ENCODE results near the gene ITGAX.

Gene ITGAX

DNA sequence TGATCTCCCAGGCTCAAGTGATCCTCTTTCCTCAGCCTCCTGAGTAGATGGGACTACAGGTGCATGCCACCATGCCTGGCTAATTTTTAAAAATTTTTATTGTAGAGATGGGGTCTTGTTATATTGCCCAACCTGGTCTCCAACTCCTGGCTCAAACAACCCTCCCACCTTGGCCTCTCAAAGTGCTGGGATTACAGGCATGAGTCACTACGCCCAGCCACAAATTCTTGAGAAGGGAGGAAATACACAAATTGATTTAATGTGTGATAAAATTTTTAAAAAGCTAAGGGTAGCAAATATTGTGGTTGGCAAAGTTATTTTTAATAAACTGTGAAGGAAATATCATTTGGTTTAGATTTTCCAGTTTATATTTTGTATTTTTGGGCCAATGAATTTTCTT lies 47.7 kb downstream of the ITGAX start:
- no peak for DNase-seq (ENCODE audit: low spot score)

DNA sequence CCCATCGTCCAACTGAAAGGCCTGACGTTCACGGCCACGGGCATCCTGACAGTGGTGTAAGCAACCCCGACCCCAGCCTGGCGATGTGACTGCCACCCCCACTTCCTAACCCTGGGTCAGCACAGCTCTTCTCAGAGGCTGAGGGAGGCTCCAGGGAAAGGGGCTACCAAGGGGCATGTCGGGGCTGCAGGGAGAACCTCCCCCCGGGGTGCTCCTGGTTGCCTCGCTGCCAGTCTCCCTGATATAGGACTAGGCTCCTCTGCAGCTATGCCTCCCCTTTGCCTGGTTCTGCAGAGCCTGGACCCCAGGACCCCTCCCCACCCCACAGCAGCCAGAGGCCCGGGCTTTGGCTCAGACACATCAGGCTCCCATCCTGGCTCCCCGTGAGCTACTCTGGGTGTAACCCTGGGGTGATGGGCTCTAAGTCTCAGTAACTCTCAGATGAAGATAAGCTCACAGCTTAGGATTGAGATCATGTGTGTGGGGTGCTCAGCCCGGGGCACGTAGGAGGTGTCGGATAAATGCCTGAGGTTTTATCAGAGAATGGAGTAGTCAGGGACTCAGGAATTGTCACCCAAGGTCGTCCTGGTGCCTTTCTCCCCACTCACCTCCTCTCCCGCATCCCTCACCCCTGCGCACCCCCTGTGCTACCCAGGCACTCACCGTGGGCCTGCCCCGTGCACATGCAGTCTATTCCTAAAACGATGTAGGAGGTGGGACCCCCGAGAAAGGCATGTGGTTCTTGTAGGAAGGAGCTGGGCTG lies 48.8 kb downstream of the ITGAX start:
- TF ChIP-seq, protein P1, sequence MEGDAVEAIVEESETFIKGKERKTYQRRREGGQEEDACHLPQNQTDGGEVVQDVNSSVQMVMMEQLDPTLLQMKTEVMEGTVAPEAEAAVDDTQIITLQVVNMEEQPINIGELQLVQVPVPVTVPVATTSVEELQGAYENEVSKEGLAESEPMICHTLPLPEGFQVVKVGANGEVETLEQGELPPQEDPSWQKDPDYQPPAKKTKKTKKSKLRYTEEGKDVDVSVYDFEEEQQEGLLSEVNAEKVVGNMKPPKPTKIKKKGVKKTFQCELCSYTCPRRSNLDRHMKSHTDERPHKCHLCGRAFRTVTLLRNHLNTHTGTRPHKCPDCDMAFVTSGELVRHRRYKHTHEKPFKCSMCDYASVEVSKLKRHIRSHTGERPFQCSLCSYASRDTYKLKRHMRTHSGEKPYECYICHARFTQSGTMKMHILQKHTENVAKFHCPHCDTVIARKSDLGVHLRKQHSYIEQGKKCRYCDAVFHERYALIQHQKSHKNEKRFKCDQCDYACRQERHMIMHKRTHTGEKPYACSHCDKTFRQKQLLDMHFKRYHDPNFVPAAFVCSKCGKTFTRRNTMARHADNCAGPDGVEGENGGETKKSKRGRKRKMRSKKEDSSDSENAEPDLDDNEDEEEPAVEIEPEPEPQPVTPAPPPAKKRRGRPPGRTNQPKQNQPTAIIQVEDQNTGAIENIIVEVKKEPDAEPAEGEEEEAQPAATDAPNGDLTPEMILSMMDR (IDR thresholded peaks at IDR 0.05; ENCODE audit: extremely low read depth, missing control alignments) = no peak
- no peak for DNase-seq (ENCODE audit: low spot score)

More for the DNA sequence above, 47.7 kb downstream of the ITGAX start:
- TF ChIP-seq, protein P1 (IDR thresholded peaks at IDR 0.05; ENCODE audit: extremely low read depth, missing control alignments) = no peak

DNA sequence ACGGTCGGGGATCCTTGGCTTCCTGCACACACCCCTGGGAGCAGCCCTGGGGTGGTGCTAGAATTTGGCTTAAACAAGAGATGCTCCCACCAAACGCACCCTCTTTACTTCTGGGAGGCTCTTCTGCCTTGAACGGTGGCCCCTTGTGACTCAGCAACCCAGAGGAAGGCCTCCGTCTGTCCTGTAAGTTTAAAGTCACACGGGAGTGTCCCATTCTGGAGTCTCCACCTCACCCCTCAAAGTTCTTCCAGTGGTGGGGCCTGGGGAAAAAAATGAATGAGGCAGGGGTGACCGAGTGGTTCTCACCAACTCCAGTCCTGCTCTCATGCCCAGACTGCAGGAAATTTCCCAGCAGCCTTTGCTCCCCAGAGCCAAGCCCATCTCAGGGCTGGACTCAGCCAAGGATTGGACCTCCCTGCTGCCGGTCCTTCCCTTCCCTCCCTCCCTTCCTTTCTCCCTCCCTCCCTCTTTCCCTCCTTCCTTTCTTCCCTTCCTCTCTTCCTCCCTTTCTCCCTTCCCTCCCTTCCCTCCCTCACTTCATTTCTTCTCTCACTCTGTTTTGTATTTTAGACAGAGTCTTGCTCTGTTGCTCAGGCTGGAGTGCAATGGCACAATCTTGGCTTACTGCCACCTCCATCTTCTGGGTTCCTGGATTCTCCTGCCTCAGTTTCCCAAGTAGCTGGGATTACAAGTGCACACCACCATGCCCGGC lies 49.5 kb downstream of the ITGAX start:
- TF ChIP-seq, protein P1 (IDR thresholded peaks at IDR 0.05; ENCODE audit: extremely low read depth, missing control alignments) = no peak
- no peak for DNase-seq (ENCODE audit: low spot score)

DNA sequence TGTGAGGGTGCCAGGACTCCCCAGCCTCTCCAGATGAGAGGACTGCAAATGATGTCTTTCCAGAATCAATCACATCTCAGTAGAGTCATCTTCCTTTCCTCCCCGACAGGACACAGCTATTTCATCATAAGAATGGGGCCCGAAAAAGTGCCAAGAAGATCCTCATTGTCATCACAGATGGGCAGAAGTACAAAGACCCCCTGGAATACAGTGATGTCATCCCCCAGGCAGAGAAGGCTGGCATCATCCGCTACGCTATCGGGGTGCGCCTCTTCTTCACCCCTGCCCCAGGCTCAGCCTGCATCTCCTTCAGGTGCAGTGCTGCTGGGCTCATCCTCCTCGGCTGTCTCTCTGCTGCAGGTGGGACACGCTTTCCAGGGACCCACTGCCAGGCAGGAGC lies 52.4 kb downstream of the ITGAX start:
- no peak for DNase-seq (ENCODE audit: low spot score)

DNA sequence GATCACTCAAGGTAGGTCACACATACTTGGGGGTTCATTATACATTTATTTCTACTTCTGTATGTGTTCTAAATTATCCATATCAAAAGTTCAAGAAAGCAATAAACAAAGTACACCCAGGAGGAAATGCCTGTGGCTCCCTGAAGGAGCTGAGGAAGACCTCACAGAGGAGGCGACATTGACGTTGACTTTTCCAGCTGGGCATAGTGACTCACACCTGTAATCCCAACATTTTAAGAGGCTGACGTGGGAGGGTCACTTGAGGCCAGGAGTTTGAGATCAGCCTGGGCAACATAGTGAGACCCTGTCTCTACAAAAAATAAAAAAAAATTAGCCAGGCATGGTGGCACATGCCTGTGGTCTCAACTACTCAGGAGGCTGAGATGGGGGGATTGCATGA lies 54.5 kb downstream of the ITGAX start:
- TF ChIP-seq, protein P1 (IDR thresholded peaks at IDR 0.05; ENCODE audit: extremely low read depth, missing control alignments) = no peak

More for the DNA sequence above, 52.4 kb downstream of the ITGAX start:
- TF ChIP-seq, protein P1 (IDR thresholded peaks at IDR 0.05; ENCODE audit: extremely low read depth, missing control alignments) = no peak

DNA sequence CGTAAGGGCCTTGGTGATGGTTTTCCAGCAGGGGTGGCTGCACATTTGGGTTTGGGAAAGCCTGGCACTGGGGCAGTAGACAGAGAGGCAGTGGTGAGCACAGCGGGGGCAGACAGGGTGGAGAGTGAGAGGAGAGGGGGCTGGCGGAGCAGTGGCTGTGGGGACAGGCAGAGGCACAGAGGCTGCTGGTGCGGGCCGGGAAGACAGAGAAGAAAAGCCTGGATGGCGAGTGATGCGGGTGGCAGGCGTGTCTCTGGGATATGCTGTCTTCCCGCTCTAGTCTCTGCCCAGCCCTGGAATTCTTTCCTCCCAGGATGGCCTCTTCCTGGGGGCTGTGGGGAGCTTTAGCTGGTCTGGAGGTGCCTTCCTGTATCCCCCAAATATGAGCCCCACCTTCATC lies 55.1 kb downstream of the ITGAX start:
- TF ChIP-seq, protein P1 (IDR thresholded peaks at IDR 0.05; ENCODE audit: extremely low read depth, missing control alignments) = no peak
- DNase-seq (ENCODE audit: low spot score) = no peak

More for the DNA sequence above, 54.5 kb downstream of the ITGAX start:
- no peak for DNase-seq (ENCODE audit: low spot score)

All from GM20000 (cell line).